ENCODE results near the gene CDIPT.
"Not testable (repeated sequence)": the region's sequence is repeated elsewhere in the genome, so short reads cannot be mapped to it uniquely, and the experiment has no call there.

The CDIPT gene, protein sequence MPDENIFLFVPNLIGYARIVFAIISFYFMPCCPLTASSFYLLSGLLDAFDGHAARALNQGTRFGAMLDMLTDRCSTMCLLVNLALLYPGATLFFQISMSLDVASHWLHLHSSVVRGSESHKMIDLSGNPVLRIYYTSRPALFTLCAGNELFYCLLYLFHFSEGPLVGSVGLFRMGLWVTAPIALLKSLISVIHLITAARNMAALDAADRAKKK

DNA sequence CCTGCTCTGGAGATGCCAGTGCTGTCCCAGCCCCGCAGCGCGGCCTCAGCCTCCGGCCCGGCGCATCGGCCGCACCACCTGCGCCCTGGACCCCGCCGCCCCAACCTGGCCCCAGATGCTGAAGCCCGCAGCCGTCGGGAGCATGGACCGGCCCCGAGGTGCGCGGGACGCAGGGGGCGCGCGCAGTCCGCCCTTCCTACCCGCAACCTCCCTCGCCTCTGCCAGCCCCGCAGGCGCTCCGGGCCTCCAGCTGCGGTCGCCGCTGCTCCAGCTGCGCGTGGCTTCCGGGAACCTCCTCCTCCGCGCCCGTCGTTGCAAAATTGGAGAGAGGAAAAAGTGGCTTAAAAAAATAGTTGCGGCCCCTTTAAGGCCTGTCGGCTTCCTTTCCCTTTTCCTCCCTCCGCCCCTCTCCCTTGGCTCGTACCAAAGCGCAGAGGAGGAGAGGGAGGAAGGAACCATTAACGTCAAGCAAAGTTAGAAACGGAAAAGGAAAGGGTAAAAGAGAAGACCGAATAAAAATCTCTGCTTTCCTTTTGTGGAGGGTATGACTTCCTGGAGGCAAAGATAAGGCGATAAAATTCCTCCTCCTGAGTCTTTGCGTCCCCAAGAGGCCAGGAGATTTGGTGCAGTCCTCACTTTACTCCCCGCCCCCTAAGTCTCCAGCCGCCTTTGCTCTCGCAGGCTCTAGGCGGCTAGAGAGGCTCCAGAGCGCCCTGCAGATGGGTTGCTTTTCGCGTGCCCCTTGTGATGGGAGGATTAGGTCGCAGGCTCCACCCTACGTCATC lies at the start of gene CDIPT:
Gene CDIPT, minus strand, starts transcription at position 343 of the 785 bp plus-strand sequence. CDS start 369 bp downstream, outside the sequence.
- H3K4me3 ChIP-seq (ENCODE audit: low read depth, low read length), result peak within 1 kb of the TSS; percentile 84

DNA sequence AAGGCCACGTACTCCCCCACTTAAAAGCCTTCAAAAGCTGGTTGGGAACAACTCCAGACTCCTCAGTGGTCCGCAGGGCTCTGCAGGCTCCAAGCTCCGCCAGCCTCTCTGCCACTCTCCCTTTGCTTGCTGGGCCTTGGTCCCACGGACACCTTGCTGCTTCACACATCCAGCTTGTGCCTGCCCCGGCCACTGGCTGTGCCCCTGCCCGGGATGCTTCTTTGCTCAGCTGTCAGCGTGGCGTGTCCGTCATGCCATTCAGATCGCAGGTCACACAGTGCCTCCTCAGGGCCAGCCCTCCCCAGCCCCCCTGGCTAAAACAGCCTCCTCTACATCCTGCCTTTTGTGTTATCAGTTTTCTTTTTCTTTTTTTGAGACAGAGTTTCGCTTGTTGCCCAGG lies 49.1 kb upstream of the CDIPT start:
- no peak overlapping the region for H3K4me3 ChIP-seq (ENCODE audit: low read depth, low read length)

DNA sequence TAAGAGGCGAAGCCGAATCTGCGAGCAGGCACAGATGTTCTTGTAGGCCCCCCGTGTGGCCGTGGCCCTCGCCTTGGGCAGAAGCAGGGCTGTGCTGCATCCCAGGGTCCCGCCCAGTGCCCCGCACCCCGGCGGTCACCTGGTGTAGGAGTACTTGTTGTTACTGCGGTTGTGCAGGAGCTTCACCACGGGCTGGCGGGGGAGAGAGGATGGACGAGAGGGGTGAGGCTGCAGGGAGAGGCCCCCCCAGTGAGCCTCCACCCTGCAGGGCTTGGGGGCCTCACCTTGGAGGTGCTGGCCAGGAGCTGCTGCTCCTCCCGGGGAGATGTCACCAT lies 48.6 kb upstream of the CDIPT start:
- no peak overlapping the region for H3K4me3 ChIP-seq (ENCODE audit: low read depth, low read length)

DNA sequence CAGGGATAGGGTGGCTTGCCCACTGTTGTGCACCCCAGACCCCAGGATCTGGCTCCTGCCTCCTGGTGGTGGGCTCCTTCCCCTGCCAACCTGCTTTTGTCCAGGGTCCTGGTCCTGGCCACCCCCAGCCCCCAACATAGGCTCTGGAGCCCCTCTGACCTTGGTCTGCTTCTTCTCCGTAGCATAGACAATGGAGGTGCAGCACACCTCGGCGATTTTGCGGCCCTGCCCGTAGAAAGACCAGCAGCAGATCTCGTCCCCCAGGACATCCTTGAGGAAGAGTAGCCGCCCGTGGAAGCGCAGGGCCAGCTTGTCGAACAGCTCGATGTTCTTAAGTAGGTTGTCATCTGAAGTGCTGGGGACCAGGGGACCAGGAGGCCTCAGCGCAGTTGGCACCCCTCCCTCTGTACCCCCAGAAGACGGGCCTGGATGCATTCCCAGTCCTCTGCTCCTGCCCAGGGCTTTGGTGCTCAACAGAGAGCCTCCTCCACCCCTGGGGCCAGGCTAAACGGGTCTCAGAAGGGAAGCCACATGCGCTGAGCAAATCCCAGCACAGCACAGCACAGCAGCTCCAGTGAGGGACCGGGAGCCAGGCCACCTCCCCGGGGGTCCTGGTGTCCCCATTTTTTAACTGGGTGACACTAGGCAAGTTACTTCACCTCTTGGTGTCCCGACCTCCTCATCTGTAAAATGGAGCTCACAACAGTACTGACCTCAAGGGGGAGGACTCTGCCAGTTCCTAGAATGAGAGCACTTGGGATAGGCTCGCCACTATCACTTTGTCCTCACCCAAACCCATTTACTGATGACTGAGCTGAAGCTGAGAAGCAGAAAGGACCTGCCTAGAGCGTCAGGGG lies 48.0 kb upstream of the CDIPT start:
- no peak overlapping the region for H3K4me3 ChIP-seq (ENCODE audit: low read depth, low read length)

DNA sequence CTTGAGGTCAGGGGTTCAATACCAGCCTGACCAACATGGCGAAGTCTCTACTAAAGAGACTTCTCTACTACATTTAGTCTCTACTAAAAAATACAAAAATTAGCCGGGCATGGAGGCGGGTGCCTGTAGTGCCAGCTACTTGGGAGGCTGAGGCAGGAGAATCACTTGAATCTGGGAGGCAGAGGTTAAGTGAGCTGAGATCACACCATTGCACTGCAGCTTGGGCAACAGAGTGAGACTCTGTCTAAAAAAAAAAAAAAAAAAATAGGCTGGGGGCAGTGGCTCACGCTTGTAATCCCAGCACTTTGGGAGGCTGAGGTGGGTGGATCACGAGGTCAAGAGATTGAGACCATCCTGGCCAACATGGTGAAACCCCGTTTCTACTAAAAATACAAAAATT lies 46.8 kb upstream of the CDIPT start:
- not testable (repeated sequence) for H3K4me3 ChIP-seq (ENCODE audit: low read depth, low read length)

DNA sequence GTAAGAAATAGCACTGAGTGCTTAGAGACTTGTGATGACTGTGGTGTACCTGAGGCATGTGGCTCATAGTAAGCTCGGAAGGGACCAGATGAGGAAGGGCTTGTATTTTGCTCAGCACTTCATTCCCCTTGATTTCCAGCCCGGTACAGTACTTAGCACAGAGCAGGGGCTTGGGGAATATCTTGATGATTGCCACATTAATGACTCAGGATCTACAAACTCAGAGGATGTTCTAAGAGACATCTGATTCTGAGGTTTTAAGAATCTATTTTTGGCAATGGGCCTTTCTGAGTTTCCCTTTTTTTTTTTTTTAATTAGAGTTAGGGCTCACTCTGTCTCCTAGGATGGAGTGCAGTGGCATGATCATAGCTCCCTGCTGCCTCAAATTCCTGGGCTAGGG lies 46.4 kb upstream of the CDIPT start:
- no peak overlapping the region for H3K4me3 ChIP-seq (ENCODE audit: low read depth, low read length)

DNA sequence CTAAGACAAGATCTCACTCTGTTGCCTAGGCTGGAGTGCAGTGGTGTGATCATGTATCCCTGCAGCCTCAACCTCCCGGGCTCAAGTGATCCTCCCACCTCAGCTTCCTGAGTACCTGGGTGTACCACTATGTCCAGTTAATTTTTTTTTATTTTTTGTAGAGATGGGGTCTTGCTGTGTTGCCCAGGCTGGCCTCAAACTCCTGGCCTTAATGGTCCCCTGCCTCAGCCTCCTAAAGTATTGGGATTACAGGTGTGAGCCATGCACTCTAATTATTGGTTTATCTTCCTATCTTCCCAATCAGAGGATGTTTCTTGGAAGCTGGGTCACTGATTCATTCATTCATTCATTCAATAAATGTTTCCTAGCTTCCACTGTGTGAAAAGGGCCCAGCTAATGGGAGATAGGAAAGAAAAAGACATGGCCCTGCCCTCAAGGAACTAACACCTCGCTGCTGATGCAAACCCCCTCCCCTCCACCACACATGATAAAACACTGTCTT lies 45.7 kb upstream of the CDIPT start:
- H3K4me3 ChIP-seq (ENCODE audit: low read depth, low read length), result no peak overlapping the region

DNA sequence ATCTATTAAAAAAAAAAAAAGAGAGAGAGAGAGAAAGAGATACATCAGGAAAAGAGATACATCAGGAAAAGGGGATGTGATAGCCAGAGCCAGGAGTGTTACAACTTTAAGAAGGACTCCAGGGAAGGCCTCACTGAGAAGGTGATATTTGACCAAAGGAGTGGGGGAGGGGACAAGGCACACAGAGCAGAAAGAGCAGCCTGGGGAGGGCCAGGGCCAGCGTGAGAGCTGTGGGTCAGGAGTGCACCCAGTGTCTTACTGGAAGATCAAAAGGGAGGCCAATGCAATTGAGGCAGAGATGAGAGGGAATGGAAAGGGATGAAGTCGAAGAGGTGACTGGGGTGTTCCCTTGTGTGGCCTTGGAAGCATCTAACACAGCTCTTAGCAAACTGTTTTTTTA lies 44.9 kb upstream of the CDIPT start:
- no peak overlapping the region for H3K4me3 ChIP-seq (ENCODE audit: low read depth, low read length)

DNA sequence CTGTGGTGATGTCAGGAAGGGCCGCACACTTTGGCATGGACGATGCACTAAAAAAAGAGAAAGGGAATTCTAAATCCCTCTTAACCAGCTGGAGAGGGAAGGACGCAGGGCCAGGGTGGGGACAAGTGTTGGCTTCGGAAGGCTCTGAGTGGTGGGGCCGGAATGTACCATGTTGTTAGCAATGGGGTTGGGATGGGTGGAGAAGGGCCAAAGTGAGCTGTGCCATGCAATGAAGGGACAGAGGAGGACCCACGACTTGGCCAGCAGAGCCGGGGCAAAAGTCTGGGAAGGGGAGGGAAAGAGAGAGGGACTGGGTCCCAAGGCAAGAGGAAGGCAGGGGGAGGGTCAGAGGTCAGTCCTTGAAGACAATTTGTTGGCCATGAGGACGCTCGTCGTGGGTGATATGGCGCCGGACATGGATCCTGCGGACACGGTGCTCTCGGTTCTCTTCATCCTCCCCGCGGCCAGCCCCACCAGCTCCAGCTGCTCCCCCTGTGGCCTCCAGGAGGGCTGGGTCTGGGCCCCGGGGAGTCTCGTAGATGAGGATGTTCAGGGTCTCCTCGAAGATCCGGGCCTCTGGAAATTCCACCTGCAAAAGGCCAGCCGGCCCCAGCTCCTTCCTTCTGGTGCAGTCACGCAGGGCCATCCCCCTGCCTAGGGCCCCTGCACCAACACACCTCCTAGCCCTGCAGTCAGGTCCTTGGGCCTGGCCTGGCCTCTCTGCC lies 43.7 kb upstream of the CDIPT start:
- H3K4me3 ChIP-seq (ENCODE audit: low read depth, low read length), result no peak overlapping the region

DNA sequence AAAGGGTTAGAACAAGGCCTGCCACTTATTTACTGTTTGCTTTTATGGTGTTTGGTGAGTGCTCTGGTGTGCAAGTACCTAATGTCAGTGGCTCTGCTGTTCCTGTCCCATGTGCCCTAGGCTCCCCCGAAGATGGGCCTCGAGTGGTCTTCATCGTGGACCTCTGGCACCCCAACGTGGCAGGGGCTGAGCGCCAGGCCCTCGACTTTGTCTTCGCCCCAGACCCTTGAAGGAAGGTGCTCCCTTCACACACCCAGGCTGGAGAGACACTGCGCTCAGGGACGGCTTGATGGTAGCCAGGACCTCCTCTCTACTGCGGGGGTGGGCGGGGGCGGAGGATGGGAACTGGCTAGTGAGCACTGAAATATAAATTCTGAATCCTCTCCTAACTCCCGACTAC lies 42.6 kb upstream of the CDIPT start:
- no peak overlapping the region for H3K4me3 ChIP-seq (ENCODE audit: low read depth, low read length)

DNA sequence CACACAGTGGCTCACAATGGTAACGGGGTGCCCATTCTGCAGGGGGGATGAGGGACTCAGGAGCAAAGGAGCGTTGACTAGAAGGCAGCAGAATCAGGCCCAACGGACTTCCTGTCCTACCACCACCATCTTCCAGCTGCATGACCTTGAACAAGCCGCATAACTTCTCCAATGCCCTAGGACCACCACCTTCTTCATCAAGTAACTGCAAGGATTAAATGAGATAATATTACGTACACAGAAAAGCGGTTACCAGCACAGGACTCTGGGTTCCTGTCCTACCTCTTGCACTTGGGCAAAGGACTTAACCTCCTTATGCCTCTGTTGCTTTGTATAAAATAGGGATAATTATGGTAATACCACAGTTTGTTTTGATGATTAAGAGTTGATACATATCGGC lies 41.9 kb upstream of the CDIPT start:
- no peak overlapping the region for H3K4me3 ChIP-seq (ENCODE audit: low read depth, low read length)

DNA sequence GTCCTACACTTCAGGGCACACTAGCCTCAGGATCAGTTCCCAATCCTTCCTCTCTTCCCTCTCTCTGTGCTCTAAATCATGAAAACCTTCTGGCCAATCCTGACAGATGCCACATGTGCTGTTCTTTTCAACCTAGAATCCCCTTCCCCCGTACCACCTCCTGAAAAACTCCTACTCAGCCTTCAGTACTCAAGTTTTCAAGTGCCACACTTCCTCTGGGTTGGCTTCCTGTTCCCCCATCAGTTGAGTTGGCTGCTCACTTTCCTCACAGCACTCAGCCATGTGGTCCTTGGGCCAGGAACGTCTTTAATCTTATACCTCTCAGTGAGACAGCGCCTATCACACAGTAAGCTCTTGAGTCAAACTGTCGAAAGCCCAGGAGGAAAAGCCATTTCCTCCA lies 40.6 kb upstream of the CDIPT start:
- no peak overlapping the region for H3K4me3 ChIP-seq (ENCODE audit: low read depth, low read length)

DNA sequence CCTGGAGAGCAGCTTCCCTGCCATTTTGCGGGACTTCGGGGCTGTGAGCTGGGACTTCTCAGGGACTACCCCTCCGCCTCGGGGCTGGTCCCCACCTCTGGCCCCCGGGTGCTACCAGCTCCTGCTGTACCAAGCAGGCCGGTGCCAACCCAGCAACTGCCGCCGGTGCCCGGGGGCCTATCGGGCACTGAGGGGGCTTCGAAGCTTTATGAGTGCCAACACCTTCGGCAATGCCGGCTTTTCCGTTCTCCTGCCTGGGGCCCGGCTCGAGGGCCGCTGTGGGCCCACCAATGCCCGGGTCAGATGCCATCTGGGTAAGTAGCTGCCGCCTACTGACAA lies 38.5 kb upstream of the CDIPT start:
- peak overlapping the region; percentile 77 for H3K4me3 ChIP-seq (ENCODE audit: low read depth, low read length)

DNA sequence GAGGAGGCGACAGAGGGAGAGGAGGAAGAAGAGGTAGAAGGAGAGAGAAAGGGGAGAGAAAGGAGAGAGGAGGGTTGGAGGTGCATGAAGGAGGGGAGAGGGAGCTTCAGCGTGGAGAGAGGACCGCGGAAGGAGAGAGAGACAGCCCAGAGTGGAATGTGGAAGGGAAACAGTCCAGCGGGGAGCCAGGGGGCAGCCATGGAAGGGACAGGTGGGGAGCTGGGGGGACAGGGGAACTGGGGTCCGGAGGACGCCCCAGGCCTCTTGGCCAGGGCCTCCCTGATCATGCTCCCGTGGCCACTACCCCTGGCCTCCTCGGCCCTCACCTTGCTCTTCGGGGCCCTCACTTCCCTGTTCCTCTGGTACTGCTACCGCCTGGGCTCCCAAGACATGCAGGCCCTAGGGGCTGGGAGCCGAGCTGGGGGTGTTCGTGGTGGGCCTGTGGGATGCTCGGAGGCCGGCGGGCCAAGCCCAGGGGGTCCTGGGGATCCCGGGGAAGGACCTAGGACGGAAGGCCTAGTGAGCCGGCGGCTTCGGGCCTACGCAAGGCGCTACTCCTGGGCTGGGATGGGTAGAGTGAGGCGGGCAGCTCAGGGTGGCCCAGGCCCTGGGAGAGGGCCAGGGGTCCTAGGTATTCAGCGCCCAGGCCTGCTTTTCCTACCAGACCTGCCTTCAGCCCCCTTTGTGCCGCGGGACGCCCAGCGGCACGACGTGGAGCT lies 38.0 kb upstream of the CDIPT start:
- peak overlapping the region; percentile 77 for H3K4me3 ChIP-seq (ENCODE audit: low read depth, low read length)

DNA sequence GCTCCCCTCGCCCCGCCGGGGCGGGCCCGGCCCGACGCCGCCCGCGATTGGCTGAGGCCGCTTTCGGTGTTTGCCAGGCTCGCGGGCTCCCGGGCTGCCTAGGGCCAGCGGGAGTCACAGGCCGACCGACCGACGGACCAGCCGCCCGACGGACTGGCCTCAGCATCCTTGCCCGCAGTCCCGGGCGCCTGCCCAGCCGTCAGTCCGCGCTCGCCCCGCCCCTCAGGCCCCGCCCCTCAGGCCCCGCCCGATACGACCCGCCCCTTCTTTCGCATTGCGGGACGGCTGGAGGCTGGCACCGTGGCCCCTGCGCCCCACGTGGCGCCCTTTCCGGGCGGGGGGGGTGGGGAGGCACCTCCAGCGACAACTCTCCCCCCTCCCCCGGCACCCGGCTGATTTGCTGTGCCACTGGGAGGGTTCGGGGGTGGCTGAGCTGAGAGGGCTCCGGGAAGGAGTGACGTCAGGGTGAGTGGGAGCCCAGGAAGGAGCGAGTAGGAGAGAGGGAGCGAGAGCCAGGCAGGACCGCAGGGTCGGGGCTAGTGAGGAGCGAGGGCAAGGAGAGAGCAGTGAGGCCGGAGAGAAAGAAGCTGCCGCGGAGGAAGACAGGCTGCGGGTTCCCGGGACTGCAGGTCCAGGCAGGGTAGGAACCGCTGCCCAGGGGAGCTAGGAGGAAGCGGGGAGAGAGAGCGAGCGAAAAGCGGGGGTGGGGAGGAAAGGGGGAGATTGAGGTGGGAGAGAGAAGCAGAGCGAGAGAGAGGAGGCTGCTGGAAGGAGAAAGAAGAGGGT lies 37.3 kb upstream of the CDIPT start, which contains the start of gene ASPHD1:
Gene ASPHD1, plus strand, starts transcription at position 387 of the 786 bp plus-strand sequence. CDS start 484 bp downstream, outside the sequence.
- H3K4me3 ChIP-seq (ENCODE audit: low read depth, low read length), result peak within 1 kb of the TSS; percentile 77

DNA sequence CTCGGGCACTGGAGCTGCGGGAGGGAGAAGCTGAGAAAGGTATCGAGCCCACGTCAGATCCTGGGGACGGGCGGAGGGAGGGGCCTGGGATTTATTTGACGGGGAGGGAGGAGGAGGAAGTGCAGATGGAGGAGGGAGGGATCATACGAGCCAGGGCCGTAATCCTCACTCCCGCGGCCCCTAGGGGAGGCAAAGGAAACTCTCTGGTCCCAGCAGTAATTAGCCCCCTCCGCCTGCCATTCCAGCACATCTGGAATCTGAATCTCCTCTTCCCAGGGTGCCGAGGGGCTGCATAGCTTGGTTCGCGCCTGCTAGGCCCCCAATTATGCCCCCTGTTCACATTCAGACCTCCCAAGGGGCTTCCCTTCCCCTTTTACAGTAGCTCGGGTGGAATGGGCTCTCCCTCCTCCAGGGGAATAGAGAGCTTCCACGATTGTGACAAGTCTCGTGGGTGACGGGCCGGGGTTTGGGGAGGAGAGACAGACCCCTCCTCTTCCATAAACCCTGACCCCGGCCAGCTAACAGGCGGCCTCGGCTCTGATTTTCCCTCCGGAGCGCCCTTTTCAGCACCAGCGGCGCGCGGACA lies 36.6 kb upstream of the CDIPT start, which contains the start of gene SEZ6L2:
Gene SEZ6L2, minus strand, starts transcription at position 35 of the 586 bp plus-strand sequence. CDS start 531 bp downstream, outside the sequence.
- H3K4me3 ChIP-seq (ENCODE audit: low read depth, low read length), result peak within 1 kb of the TSS; percentile 77

DNA sequence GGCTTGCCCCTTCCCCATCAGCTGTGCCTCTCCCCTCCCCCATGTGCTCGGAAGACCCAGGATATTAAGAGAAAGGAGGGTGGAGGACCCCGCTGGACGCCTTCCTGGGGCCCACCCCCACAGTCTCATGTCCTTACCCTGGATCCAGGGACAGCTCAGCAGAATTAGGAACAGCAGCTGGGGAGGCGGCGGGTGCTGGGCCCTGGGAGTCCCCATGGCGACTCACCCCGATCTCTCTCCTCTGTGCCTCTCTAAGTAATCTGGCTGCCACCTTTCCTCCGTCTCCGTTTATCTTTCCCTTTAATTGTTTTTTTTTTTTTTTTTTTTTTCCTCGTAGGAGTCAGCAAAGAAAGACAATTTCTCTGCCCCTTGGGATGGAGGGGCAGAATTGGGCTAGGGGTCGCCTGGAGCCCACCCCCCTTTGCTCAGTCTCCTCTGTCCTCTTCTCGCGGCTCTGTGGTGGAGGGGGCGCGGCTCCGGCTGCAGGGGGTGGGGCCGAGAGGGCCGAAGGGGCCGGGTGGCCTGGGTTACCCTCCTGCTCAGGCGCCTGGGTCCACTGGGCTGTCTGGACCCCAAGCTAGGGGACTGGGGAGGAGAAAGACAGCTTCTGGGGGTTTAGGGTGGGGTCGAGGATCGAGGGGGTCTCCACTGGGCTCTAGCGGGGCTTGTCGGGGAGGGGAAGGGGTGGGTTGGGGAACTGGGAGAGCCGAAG lies 35.9 kb upstream of the CDIPT start:
- H3K4me3 ChIP-seq (ENCODE audit: low read depth, low read length), result peak overlapping the region; percentile 68

DNA sequence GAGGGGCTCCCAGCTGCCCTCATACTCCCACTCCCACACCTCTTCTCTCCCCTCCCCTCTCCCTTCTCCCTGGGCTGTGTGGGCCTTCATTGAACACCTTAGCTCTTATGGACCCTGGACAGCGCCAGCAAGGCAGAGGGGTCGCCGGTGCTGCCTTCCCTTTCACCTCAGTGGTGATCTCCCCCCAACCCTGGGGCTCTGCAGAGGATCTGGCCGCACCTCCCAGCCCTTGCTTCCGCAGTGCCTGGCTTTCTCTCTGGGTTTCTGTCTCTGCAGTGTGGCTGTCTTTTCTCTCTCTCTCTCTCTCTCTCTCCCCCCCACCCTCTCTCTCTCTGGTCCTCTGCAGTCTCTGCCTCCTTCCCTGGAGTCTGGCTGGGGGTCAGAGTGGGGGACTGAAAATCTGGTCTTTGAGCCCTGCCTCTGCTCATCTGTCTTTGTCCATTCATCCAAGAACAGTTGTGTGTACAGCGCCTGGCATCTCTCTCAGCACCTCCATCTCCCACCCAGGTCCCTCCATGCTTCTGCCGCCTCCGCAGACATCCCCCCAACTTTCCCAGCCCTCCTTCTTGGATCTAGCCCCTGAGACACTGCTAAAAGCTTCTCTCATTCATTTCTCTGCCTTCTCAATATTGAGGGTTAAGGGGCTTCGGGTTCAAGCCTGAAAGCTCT lies 35.2 kb upstream of the CDIPT start:
- peak overlapping the region; percentile 68 for H3K4me3 ChIP-seq (ENCODE audit: low read depth, low read length)
